Liver (tissue), 9 donors: Measurements from ENCODE around the gene EBF3. TPM values are rescaled to one million over a fixed set of nuclear protein-coding genes. Genes with fewer than 3 reads are reported as not detected.

Source experiments
- DNase-seq: peaks from one replicate; pipeline ENCODE4 v3.0.0-alpha.2; 2017; ENCODE audit warnings: low spot score
- H3K27ac ChIP-seq, 2 donors: one replicate each; pipeline ENCODE4 v1.7.0; 2013; ENCODE audit warnings: inconsistent platforms in 2 of 2, low read length in 2 of 2, control low read depth in 1 of 2, low read depth in 1 of 2, mild to moderate bottlenecking in 1 of 2
- H3K27me3 ChIP-seq, 4 donors: one replicate each; pipeline versions ENCODE4 v1.6.1 to v1.7.0; 2013; ENCODE audit warnings: low read length in 3 of 4, inconsistent platforms in 1 of 4, mild to moderate bottlenecking in 1 of 4, moderate library complexity in 1 of 4; ENCODE audit not compliant: control insufficient read depth in 4 of 4, insufficient read depth in 4 of 4
- H3K36me3 ChIP-seq, 4 donors: one replicate each; pipeline versions ENCODE4 v1.6.1 to v1.7.0; 2013; ENCODE audit warnings: low read length in 3 of 4, mild to moderate bottlenecking in 3 of 4, low read depth in 1 of 4, moderate library complexity in 1 of 4; ENCODE audit not compliant: control insufficient read depth in 4 of 4, insufficient read depth in 3 of 4
- H3K4me1 ChIP-seq, 4 donors: one replicate each; pipeline versions ENCODE4 v1.6.1 to v1.7.0; 2013; ENCODE audit warnings: low read length in 3 of 4, mild to moderate bottlenecking in 3 of 4, moderate library complexity in 1 of 4; ENCODE audit not compliant: control insufficient read depth in 4 of 4, insufficient read depth in 4 of 4
- H3K4me3 ChIP-seq, 3 donors: one replicate each; pipeline versions ENCODE4 v1.6.1 to v1.7.0; 2013; ENCODE audit warnings: low read length in 3 of 3, control low read depth in 1 of 3, low read depth in 1 of 3, mild to moderate bottlenecking in 1 of 3
- H3K9ac ChIP-seq, 2 donors: one replicate each; pipeline ENCODE4 v1.7.0; 2013; ENCODE audit warnings: low read length in 2 of 2, mild to moderate bottlenecking in 2 of 2, moderate library complexity in 2 of 2, control low read depth in 1 of 2, low read depth in 1 of 2
- H3K9me3 ChIP-seq, 4 donors: one replicate each; pipeline versions ENCODE4 v1.6.1 to v1.7.0; 2013; ENCODE audit warnings: low read length in 3 of 4; ENCODE audit not compliant: control insufficient read depth in 4 of 4
- ATF3 ChIP-seq: IDR thresholded peaks from 2 replicates; pipeline ENCODE4 v1.6.1; 2016; ENCODE audit warnings: antibody characterized with exemption
- CTCF ChIP-seq: fragments of 150-350 bp; IDR thresholded peaks from 2 replicates; pipeline ENCODE4 v1.5.1; 2017; ENCODE audit warnings: improper control_type of control experiment, low read depth, low read length; ENCODE audit not compliant: missing input control
- EGR1 ChIP-seq, 2 donors: IDR thresholded peaks; 2 replicates each; pipeline ENCODE4 v1.6.1; 2016 to 2018; ENCODE audit warnings: antibody characterized with exemption in 2 of 2, low read depth in 2 of 2
- FOXA1 ChIP-seq: IDR thresholded peaks from 2 replicates; pipeline ENCODE4 v1.6.1; 2016; ENCODE audit warnings: antibody characterized with exemption
- FOXA2 ChIP-seq: IDR thresholded peaks from 2 replicates; pipeline ENCODE4 v1.6.1; 2016; ENCODE audit warnings: antibody characterized with exemption
- GABPA ChIP-seq, 2 donors: IDR thresholded peaks in 1 of 2; conservative IDR thresholded peaks in 1 of 2; 2 replicates each; pipeline ENCODE4 v1.6.1; 2016; ENCODE audit warnings: antibody characterized with exemption in 2 of 2, mild to moderate bottlenecking in 1 of 2, moderate library complexity in 1 of 2
- HNF4A ChIP-seq, 2 donors: conservative IDR thresholded peaks; 2 replicates each; pipeline ENCODE4 v1.6.1; 2016; ENCODE audit warnings: antibody characterized with exemption in 2 of 2, mild to moderate bottlenecking in 2 of 2
- HNF4G ChIP-seq: IDR thresholded peaks from 2 replicates; pipeline ENCODE4 v1.6.1; 2016; ENCODE audit warnings: antibody characterized with exemption
- JUND ChIP-seq, 2 donors: IDR thresholded peaks; 2 replicates each; pipeline ENCODE4 v1.6.1; 2016; ENCODE audit warnings: antibody characterized with exemption in 2 of 2
- MAX ChIP-seq: IDR thresholded peaks from 2 replicates; pipeline ENCODE4 v1.6.1; 2016; ENCODE audit warnings: antibody characterized with exemption
- NR2F2 ChIP-seq: IDR thresholded peaks from 2 replicates; pipeline ENCODE4 v1.6.1; 2016; ENCODE audit warnings: antibody characterized with exemption
- RAD21 ChIP-seq, 2 donors: IDR thresholded peaks; 2 replicates each; pipeline ENCODE4 v1.6.1; 2016; ENCODE audit warnings: antibody characterized with exemption in 2 of 2, mild to moderate bottlenecking in 2 of 2
- REST ChIP-seq: IDR thresholded peaks from 2 replicates; pipeline ENCODE4 v1.6.1; 2016; ENCODE audit warnings: antibody characterized with exemption, mild to moderate bottlenecking
- RXRA ChIP-seq, 2 donors: IDR thresholded peaks; 2 replicates each; pipeline ENCODE4 v1.6.1; 2017 to 2018; ENCODE audit warnings: antibody characterized with exemption in 2 of 2, mild to moderate bottlenecking in 1 of 2
- SP1 ChIP-seq: IDR thresholded peaks from 2 replicates; pipeline ENCODE4 v1.6.1; 2018; ENCODE audit warnings: antibody characterized with exemption, mild to moderate bottlenecking
- TAF1 ChIP-seq: conservative IDR thresholded peaks from 2 replicates; pipeline ENCODE4 v1.6.1; 2016; ENCODE audit warnings: antibody characterized with exemption, mild to moderate bottlenecking
- YY1 ChIP-seq: IDR thresholded peaks from 2 replicates; pipeline ENCODE4 v1.6.1; 2016; ENCODE audit warnings: antibody characterized with exemption, mild to moderate bottlenecking
- ZBTB33 ChIP-seq: IDR thresholded peaks from 2 replicates; pipeline ENCODE4 v1.6.1; 2016; ENCODE audit warnings: antibody characterized with exemption
- WGBS: extraction: QIAGEN DNeasy Blood & Tissue Kit; methylation state at CpG from one replicate; pipeline ENCODE4 v1.1.7; 2013; 5-methylcytosine and 5-hydroxymethylcytosine counted together
- polyA plus RNA-seq, 2 donors: library from polyadenylated mRNA; stranded (reverse) in 1 of 2; unstranded in 1 of 2; fragments of 200-250 nt in 1 of 2; fragments of >200 nt in 1 of 2; fragmentation: Nextera tagmentation in 1 of 2; extraction: Ambion mirVana in 1 of 2; gene quantifications; one replicate each; pipeline versions ENCODE4 v1.2.1 to v1.2.3, GENCODE V29; 2013 to 2015
- total RNA-seq, 2 donors: library from RNA; depleted of rRNA; stranded (reverse); fragments of >200 nt; gene quantifications; one replicate each; pipeline ENCODE4 v1.2.3, GENCODE V29; 2014
- donor health status: healthy.
- donor health status: healthy.
- donor health status: healthy.
- donor health status: healthy.
- donor health status: healthy.

Gene EBF3
- total and polyA plus RNA-seq, 4 donors: 0.02 to 0.08 TPM; not detected in 2

- Histone ChIP-seq H3K27ac (no peak overlapping the region), H3K4me3 (no peak overlapping the region), H3K4me1 (no peaks in the 10 kb centered on the region), H3K27me3 (no peaks in the 10 kb centered on the region), H3K9ac (no peak overlapping the region), H3K9me3 (no peaks in the 10 kb centered on the region), H3K36me3 (no peaks in the 10 kb centered on the region)
- TF ChIP-seq FOXA1 (no peak), CTCF (no peak), FOXA2 (no peak), HNF4G (no peak), HNF4A (conservative IDR thresholded peaks at IDR 0.05) (no peak), ZBTB33 (no peak), JUND (IDR thresholded peaks at IDR 0.05) (no peak), ATF3 (no peak), RAD21 (IDR thresholded peaks at IDR 0.05) (no peak), RXRA (IDR thresholded peaks at IDR 0.05) (no peak), MAX (no peak), GABPA (IDR thresholded peaks at IDR 0.05 in 1 of 2, conservative IDR thresholded peaks at IDR 0.05 in 1 of 2) (no peak), YY1 (no peak)
- 84% methylated on average over 23 of the region's 23 CpGs for WGBS
- DNase-seq: no peak
Measured at GRCh38 chr10:129939416-129940275, 24.4 kb downstream of the EBF3 start.

GRCh38 chr10:129938460-129938859, 25.6 kb downstream of the EBF3 start:
- Histone ChIP-seq H3K27me3 (no peaks in the 10 kb centered on the region), H3K36me3 (no peaks in the 10 kb centered on the region), H3K4me1 (no peaks in the 10 kb centered on the region), H3K9me3 (no peaks in the 10 kb centered on the region), H3K4me3 (no peak overlapping the region), H3K27ac (no peak overlapping the region), H3K9ac (no peak overlapping the region)
- 75% methylated on average over 8 of the region's 8 CpGs for WGBS
- no peak for DNase-seq
- TF ChIP-seq ZBTB33 (no peak), HNF4G (no peak), JUND (IDR thresholded peaks at IDR 0.05) (no peak), EGR1 (IDR thresholded peaks at IDR 0.05; ENCODE audit: low read depth in 2 of 2) (no peak), CTCF (no peak), REST (no peak), SP1 (no peak), GABPA (IDR thresholded peaks at IDR 0.05 in 1 of 2, conservative IDR thresholded peaks at IDR 0.05 in 1 of 2) (no peak), RXRA (IDR thresholded peaks at IDR 0.05) (no peak), TAF1 (no peak), YY1 (no peak), HNF4A (conservative IDR thresholded peaks at IDR 0.05) (no peak), FOXA1 (no peak), NR2F2 (no peak), MAX (no peak)
